ENCODE data around the gene C1QTNF7.

DNA sequence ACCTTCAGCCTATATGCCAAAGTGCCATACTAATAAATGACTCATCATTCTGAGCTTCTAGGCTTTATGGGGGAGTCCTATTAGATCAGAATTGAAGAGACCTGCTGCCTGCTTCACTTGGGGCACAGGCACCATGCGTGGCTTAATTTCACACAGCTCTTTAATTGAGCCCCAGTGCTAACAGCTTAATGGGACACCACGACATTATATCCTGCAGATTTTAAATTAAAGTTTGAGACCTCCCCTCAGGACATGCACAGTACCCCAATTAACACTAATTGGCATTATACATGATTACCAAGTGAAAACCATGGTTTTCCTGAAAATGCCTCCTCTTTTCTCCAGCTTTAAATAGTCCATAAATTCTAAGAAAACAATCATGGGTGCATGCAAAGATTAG is 6.8 kb downstream of the C1QTNF7 start:
- TF ChIP-seq, protein P1, sequence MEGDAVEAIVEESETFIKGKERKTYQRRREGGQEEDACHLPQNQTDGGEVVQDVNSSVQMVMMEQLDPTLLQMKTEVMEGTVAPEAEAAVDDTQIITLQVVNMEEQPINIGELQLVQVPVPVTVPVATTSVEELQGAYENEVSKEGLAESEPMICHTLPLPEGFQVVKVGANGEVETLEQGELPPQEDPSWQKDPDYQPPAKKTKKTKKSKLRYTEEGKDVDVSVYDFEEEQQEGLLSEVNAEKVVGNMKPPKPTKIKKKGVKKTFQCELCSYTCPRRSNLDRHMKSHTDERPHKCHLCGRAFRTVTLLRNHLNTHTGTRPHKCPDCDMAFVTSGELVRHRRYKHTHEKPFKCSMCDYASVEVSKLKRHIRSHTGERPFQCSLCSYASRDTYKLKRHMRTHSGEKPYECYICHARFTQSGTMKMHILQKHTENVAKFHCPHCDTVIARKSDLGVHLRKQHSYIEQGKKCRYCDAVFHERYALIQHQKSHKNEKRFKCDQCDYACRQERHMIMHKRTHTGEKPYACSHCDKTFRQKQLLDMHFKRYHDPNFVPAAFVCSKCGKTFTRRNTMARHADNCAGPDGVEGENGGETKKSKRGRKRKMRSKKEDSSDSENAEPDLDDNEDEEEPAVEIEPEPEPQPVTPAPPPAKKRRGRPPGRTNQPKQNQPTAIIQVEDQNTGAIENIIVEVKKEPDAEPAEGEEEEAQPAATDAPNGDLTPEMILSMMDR (IDR thresholded peaks at IDR 0.05; ENCODE audit: low read depth, low read length, poor library complexity, severe bottlenecking), result no peak
- TF ChIP-seq EZH2phosphoT487 (IDR thresholded peaks at IDR 0.05; ENCODE audit: borderline replicate concordance, low read length), result no peak
